ENCODE results near the gene SLC24A1. TPM values are rescaled to one million over a fixed set of nuclear protein-coding genes. Genes with fewer than 3 reads are reported as not detected.

The SLC24A1 gene
- polyA plus RNA-seq, 1 donor (not counting 4 experiments of a cell fraction or from before 2014, with no cell fraction given): 4.0 TPM

DNA sequence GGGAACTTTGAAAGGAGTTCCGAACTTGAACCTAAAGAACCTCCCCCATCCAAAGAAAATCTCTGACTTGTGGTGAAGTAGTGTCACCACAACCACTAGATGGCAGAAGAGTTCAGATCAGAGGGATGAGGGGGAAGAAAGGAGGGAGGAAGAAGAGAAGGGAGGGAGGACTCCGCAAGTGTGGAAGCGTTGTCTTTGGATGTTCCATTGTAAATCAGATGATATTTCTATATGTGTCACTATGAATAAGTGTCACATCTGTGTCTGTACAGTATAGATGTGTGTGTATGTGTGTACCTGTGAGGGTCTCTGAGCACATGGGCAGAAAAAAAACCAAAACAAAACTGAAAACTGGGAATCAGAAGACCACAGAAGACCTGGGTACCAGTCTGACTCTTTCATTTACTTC, 16.9 kb downstream of the SLC24A1 start:
- Histone ChIP-seq H3K27me3 (ENCODE audit: control insufficient read depth, extremely low read depth, insufficient read depth, low read length) (no peaks in the 10 kb centered on the region), H3K79me2 (ENCODE audit: control insufficient read depth, insufficient read depth, low read length) (no peaks in the 10 kb centered on the region), H3K27ac (ENCODE audit: control insufficient read depth, insufficient read depth, low read length) (no peak overlapping the region), H3K9ac (ENCODE audit: control insufficient read depth, extremely low read depth, insufficient read depth, low read length) (no peak overlapping the region), H3K4me1 (ENCODE audit: control insufficient read depth, extremely low read depth, insufficient read depth, low read length) (peaks cover 14% of the 10 kb centered on the region), H3K4me3 (ENCODE audit: control insufficient read depth in 2 of 3, extremely low read depth in 1 of 3, insufficient read depth in 2 of 3, low read depth in 1 of 3, low read length in 3 of 3) (no peak overlapping the region), H4K20me1 (ENCODE audit: control insufficient read depth, extremely low read depth, insufficient read depth, low read length) (no peaks in the 10 kb centered on the region), H3K9me3 (ENCODE audit: control insufficient read depth, low read depth, low read length) (no peaks in the 10 kb centered on the region), H3K9me1 (ENCODE audit: control insufficient read depth, extremely low read depth, insufficient read depth, low read length) (no peaks in the 10 kb centered on the region), H2AFZ (ENCODE audit: control insufficient read depth, low read length) (no peak overlapping the region), H3K4me2 (ENCODE audit: control insufficient read depth, extremely low read depth, insufficient read depth, low read depth, low read length) (peak overlapping the region; percentile 11), H3K36me3 (ENCODE audit: control insufficient read depth in 2 of 2, extremely low read depth in 1 of 2, insufficient read depth in 2 of 2, low read length in 2 of 2) (peaks cover 0 to 4% of the 10 kb centered on the region in 2 experiments)
- peak; percentile 59 for FAIRE-seq
- peak; percentile 45 for DNase-seq (ENCODE audit: low read depth, low spot score)
- dilution Hi-C loops (cut with MboI; ENCODE audit: extremely low pct_ligation_motif_present, low sequenced_read_pairs): no loop called here
- TF ChIP-seq, protein P1, sequence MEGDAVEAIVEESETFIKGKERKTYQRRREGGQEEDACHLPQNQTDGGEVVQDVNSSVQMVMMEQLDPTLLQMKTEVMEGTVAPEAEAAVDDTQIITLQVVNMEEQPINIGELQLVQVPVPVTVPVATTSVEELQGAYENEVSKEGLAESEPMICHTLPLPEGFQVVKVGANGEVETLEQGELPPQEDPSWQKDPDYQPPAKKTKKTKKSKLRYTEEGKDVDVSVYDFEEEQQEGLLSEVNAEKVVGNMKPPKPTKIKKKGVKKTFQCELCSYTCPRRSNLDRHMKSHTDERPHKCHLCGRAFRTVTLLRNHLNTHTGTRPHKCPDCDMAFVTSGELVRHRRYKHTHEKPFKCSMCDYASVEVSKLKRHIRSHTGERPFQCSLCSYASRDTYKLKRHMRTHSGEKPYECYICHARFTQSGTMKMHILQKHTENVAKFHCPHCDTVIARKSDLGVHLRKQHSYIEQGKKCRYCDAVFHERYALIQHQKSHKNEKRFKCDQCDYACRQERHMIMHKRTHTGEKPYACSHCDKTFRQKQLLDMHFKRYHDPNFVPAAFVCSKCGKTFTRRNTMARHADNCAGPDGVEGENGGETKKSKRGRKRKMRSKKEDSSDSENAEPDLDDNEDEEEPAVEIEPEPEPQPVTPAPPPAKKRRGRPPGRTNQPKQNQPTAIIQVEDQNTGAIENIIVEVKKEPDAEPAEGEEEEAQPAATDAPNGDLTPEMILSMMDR (optimal IDR thresholded peaks at IDR 0.05 in 1 of 3, IDR thresholded peaks at IDR 0.05 in 1 of 3, conservative IDR thresholded peaks at IDR 0.05 in 1 of 3; ENCODE audit: extremely low read depth in 1 of 3, insufficient read depth in 2 of 3, low read length in 3 of 3): peak; percentile 75 to 83 (median 81)
- TF ChIP-seq EZH2 (IDR thresholded peaks at IDR 0.05; ENCODE audit: low read length): no peak

DNA sequence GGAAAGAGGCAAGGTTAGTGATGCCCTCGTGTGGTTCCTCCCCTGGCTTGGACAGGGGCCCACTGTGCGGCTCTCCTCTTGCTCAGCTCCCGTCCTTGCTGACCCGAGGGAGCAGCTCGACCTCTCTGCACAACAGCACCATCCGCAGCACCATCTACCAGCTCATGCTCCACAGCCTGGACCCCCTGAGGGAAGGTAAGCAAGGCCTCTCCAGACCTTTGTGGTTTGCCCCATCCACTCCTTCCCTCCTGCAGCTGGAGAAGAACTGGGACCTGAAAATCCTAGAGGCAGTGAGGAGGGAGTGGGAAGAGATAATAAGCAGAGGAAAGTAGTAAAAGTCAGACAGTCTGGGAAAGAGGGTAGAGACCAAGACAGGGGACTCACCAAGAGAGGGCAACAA, 17.8 kb downstream of the SLC24A1 start:
- dilution Hi-C loops (cut with MboI; ENCODE audit: extremely low pct_ligation_motif_present, low sequenced_read_pairs): no loop called here
- no peak overlapping the region for H2AFZ ChIP-seq (ENCODE audit: control insufficient read depth, low read length)

More for the DNA sequence above, 17.8 kb downstream of the SLC24A1 start:
- no peak overlapping the region for H3K27ac ChIP-seq (ENCODE audit: control insufficient read depth, insufficient read depth, low read length)
- no peak overlapping the region for H3K4me3 ChIP-seq (ENCODE audit: control insufficient read depth in 2 of 3, extremely low read depth in 1 of 3, insufficient read depth in 2 of 3, low read depth in 1 of 3, low read length in 3 of 3)
- H3K9me3 ChIP-seq (ENCODE audit: control insufficient read depth, low read depth, low read length): no peaks in the 10 kb centered on the region
- FAIRE-seq: no peak
- DNase-seq (ENCODE audit: low read depth, low spot score): no peak
- no peaks in the 10 kb centered on the region for H3K9me1 ChIP-seq (ENCODE audit: control insufficient read depth, extremely low read depth, insufficient read depth, low read length)
- H3K4me2 ChIP-seq (ENCODE audit: control insufficient read depth, extremely low read depth, insufficient read depth, low read depth, low read length): no peak overlapping the region
- H3K9ac ChIP-seq (ENCODE audit: control insufficient read depth, extremely low read depth, insufficient read depth, low read length): no peak overlapping the region
- no peaks in the 10 kb centered on the region for H4K20me1 ChIP-seq (ENCODE audit: control insufficient read depth, extremely low read depth, insufficient read depth, low read length)
- H3K27me3 ChIP-seq (ENCODE audit: control insufficient read depth, extremely low read depth, insufficient read depth, low read length): no peaks in the 10 kb centered on the region
- no peak for TF ChIP-seq EZH2 (IDR thresholded peaks at IDR 0.05; ENCODE audit: low read length)
- TF ChIP-seq, protein P1 (optimal IDR thresholded peaks at IDR 0.05 in 1 of 3, IDR thresholded peaks at IDR 0.05 in 1 of 3, conservative IDR thresholded peaks at IDR 0.05 in 1 of 3; ENCODE audit: extremely low read depth in 1 of 3, insufficient read depth in 2 of 3, low read length in 3 of 3): no peak
- no peaks in the 10 kb centered on the region for H3K79me2 ChIP-seq (ENCODE audit: control insufficient read depth, insufficient read depth, low read length)
- H3K36me3 ChIP-seq (ENCODE audit: control insufficient read depth in 2 of 2, extremely low read depth in 1 of 2, insufficient read depth in 2 of 2, low read length in 2 of 2): peaks cover 0 to 4% of the 10 kb centered on the region in 2 experiments
- peaks cover 14% of the 10 kb centered on the region for H3K4me1 ChIP-seq (ENCODE audit: control insufficient read depth, extremely low read depth, insufficient read depth, low read length)

All from keratinocyte (primary cell).